ENCODE results near the gene CLCNKA.
"Not testable (repeated sequence)": the region's sequence is repeated elsewhere in the genome, so short reads cannot be mapped to it uniquely, and the experiment has no call there.

The CLCNKA gene

GRCh38 chr1:16028237-16029002 lies 6.6 kb downstream of the CLCNKA start:
- H3K27ac ChIP-seq (ENCODE audit: low read length), result no peak overlapping the region
- H3K79me2 ChIP-seq (ENCODE audit: low read length), result no peaks in the 10 kb centered on the region
- TF ChIP-seq, protein P1, sequence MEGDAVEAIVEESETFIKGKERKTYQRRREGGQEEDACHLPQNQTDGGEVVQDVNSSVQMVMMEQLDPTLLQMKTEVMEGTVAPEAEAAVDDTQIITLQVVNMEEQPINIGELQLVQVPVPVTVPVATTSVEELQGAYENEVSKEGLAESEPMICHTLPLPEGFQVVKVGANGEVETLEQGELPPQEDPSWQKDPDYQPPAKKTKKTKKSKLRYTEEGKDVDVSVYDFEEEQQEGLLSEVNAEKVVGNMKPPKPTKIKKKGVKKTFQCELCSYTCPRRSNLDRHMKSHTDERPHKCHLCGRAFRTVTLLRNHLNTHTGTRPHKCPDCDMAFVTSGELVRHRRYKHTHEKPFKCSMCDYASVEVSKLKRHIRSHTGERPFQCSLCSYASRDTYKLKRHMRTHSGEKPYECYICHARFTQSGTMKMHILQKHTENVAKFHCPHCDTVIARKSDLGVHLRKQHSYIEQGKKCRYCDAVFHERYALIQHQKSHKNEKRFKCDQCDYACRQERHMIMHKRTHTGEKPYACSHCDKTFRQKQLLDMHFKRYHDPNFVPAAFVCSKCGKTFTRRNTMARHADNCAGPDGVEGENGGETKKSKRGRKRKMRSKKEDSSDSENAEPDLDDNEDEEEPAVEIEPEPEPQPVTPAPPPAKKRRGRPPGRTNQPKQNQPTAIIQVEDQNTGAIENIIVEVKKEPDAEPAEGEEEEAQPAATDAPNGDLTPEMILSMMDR (IDR thresholded peaks at IDR 0.05; ENCODE audit: low read depth, low read length), result no peak
- no peak for TF ChIP-seq EZH2phosphoT487 (IDR thresholded peaks at IDR 0.05; ENCODE audit: low read depth)
- no peaks in the 10 kb centered on the region for H3K4me1 ChIP-seq (ENCODE audit: low read length)
- no peak overlapping the region for H3K4me3 ChIP-seq (ENCODE audit: low read length)
- 0 out of 2 replicates have a peak, but pooled peaks cover 4% of the 10 kb centered on the region for H3K27me3 ChIP-seq (ENCODE audit: low read depth, low read length)
- H3K9ac ChIP-seq (ENCODE audit: low read length), result no peak overlapping the region
- H2AFZ ChIP-seq (ENCODE audit: low read depth, low read length), result no peak overlapping the region
- H3K9me3 ChIP-seq (ENCODE audit: insufficient read depth, low read length), result no peaks in the 10 kb centered on the region
- no peaks in the 10 kb centered on the region for H3K36me3 ChIP-seq (replicated peaks; ENCODE audit: low read depth, low read length)
- H4K20me1 ChIP-seq (ENCODE audit: insufficient read depth, low read length), result no peaks in the 10 kb centered on the region
- no peak overlapping the region for H3K4me2 ChIP-seq (ENCODE audit: low read length)

DNA sequence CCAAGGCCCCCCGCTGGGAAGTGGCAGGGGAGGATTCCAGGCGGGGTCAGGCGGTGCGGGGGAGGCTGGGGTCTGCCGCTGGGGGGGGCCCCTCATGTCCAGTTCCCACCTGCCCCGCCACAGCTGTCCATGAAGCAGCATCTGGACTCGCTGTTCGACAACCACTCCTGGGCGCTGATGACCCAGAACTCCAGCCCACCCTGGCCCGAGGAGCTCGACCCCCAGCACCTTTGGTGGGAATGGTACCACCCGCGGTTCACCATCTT lies 7.1 kb downstream of the CLCNKA start:
- not testable (repeated sequence) for H3K4me3 ChIP-seq (ENCODE audit: low read length); H3K4me1 ChIP-seq (ENCODE audit: low read length); H3K27me3 ChIP-seq (ENCODE audit: low read depth, low read length); H3K27ac ChIP-seq (ENCODE audit: low read length); H2AFZ ChIP-seq (ENCODE audit: low read depth, low read length); H3K4me2 ChIP-seq (ENCODE audit: low read length); H4K20me1 ChIP-seq (ENCODE audit: insufficient read depth, low read length); H3K36me3 ChIP-seq (replicated peaks; ENCODE audit: low read depth, low read length); H3K9ac ChIP-seq (ENCODE audit: low read length); H3K79me2 ChIP-seq (ENCODE audit: low read length); H3K9me3 ChIP-seq (ENCODE audit: insufficient read depth, low read length)

DNA sequence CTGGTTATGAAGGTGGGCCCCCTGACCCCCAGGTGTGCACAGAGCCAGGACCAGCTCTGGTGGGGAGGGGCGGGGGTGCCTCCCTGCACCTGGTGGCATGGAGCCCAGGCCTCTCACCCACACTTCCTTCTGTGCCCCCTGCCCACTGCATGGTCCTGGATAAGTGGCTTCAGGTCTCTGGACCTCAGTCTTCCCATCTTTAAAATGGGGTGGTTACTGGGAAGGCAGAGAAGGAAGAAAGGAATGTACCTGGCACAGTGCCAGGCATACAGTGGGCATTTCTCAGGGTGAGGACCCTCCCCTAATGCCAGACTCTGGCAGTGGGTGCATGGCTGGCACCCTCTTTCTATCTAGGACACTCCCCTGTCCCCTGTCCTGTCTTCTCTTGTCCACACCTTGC lies 7.5 kb downstream of the CLCNKA start:
- Histone ChIP-seq H4K20me1 (ENCODE audit: insufficient read depth, low read length) (no peaks in the 10 kb centered on the region), H3K36me3 (replicated peaks; ENCODE audit: low read depth, low read length) (no peaks in the 10 kb centered on the region)
- TF ChIP-seq, protein P1 (IDR thresholded peaks at IDR 0.05; ENCODE audit: low read depth, low read length), result no peak
- no peak for TF ChIP-seq EZH2phosphoT487 (IDR thresholded peaks at IDR 0.05; ENCODE audit: low read depth)

GRCh38 chr1:16031551-16031950 lies 9.7 kb downstream of the CLCNKA start:
- no peak overlapping the region for H3K9ac ChIP-seq (ENCODE audit: low read length)
- H3K4me1 ChIP-seq (ENCODE audit: low read length), result peaks cover 2% of the 10 kb centered on the region; the same call in 1 of the 2 replicates
- H3K9me3 ChIP-seq (ENCODE audit: insufficient read depth, low read length), result no peaks in the 10 kb centered on the region
- H3K36me3 ChIP-seq (replicated peaks; ENCODE audit: low read depth, low read length), result no peaks in the 10 kb centered on the region
- H3K4me2 ChIP-seq (ENCODE audit: low read length), result no peak overlapping the region
- 0 out of 2 replicates have a peak, but pooled peaks cover 4% of the 10 kb centered on the region for H3K27me3 ChIP-seq (ENCODE audit: low read depth, low read length)
- TF ChIP-seq EZH2phosphoT487 (IDR thresholded peaks at IDR 0.05; ENCODE audit: low read depth), result no peak
- TF ChIP-seq, protein P1 (IDR thresholded peaks at IDR 0.05; ENCODE audit: low read depth, low read length), result no peak
- no peak overlapping the region for H3K4me3 ChIP-seq (ENCODE audit: low read length)
- no peak overlapping the region for H2AFZ ChIP-seq (ENCODE audit: low read depth, low read length)
- H3K27ac ChIP-seq (ENCODE audit: low read length), result no peak overlapping the region
- H4K20me1 ChIP-seq (ENCODE audit: insufficient read depth, low read length), result no peaks in the 10 kb centered on the region
- no peaks in the 10 kb centered on the region for H3K79me2 ChIP-seq (ENCODE audit: low read length)

More for the DNA sequence above, 7.5 kb downstream of the CLCNKA start:
- Histone ChIP-seq H3K4me1 (ENCODE audit: low read length) (no peaks in the 10 kb centered on the region), H3K79me2 (ENCODE audit: low read length) (no peaks in the 10 kb centered on the region), H3K4me2 (ENCODE audit: low read length) (no peak overlapping the region), H3K27ac (ENCODE audit: low read length) (no peak overlapping the region), H3K27me3 (ENCODE audit: low read depth, low read length) (0 out of 2 replicates have a peak, but pooled peaks cover 4% of the 10 kb centered on the region), H3K4me3 (ENCODE audit: low read length) (no peak overlapping the region), H3K9me3 (ENCODE audit: insufficient read depth, low read length) (no peaks in the 10 kb centered on the region), H2AFZ (ENCODE audit: low read depth, low read length) (no peak overlapping the region), H3K9ac (ENCODE audit: low read length) (no peak overlapping the region)

Data from OCI-LY3 (cell line).